Lung (tissue), 12 donors: ENCODE measurements around the gene RPS18. TPM values are rescaled to one million over a fixed set of nuclear protein-coding genes. Genes with fewer than 3 reads are reported as not detected.
"Not testable (repeated sequence)": the region's sequence is repeated elsewhere in the genome, so short reads cannot be mapped to it uniquely, and the experiment has no call there.

Experiments
- ATAC-seq: fragments of 200-7000 bp; cut with Tn5 transposase; one replicate; pipeline ENCODE4 v1.9.1; 2020; ENCODE audit warnings: moderate number of reproducible peaks; ENCODE audit not compliant: insufficient read depth, low FRiP score
- DNase-seq, 3 donors: peaks; one replicate each; pipeline ENCODE4 v3.0.0-alpha.2; 2013 to 2017
- H3K27ac ChIP-seq, 2 donors: one replicate each; pipeline ENCODE4 v1.5.1; 2013; ENCODE audit warnings: mild to moderate bottlenecking in 2 of 2, moderate library complexity in 2 of 2, control low read depth in 1 of 2, inconsistent platforms in 1 of 2, low read depth in 1 of 2, low read length in 1 of 2
- H3K27me3 ChIP-seq, 3 donors: one replicate each; pipeline ENCODE4 v1.5.1; 2013; ENCODE audit warnings: low read length in 2 of 3; ENCODE audit not compliant: control insufficient read depth in 3 of 3, insufficient read depth in 3 of 3
- H3K36me3 ChIP-seq, 4 donors: one replicate each; pipeline ENCODE4 v1.5.1; 2013; ENCODE audit warnings: low read length in 4 of 4, mild to moderate bottlenecking in 1 of 4, moderate library complexity in 1 of 4; ENCODE audit not compliant: control insufficient read depth in 4 of 4, insufficient read depth in 4 of 4
- H3K4me1 ChIP-seq, 5 donors: one replicate each; pipeline ENCODE4 v1.5.1; 2013; ENCODE audit warnings: low read length in 5 of 5, mild to moderate bottlenecking in 2 of 5, moderate library complexity in 1 of 5; ENCODE audit not compliant: control insufficient read depth in 5 of 5, insufficient read depth in 5 of 5
- H3K4me3 ChIP-seq: one replicate; pipeline ENCODE4 v1.5.1; 2013; ENCODE audit warnings: mild to moderate bottlenecking, control low read depth, moderate library complexity
- H3K9ac ChIP-seq, 2 donors: one replicate each; pipeline ENCODE4 v1.5.1; 2013; ENCODE audit warnings: low read length in 2 of 2, control low read depth in 1 of 2; ENCODE audit not compliant: insufficient read depth in 1 of 2
- H3K9me3 ChIP-seq, 4 donors: one replicate each; pipeline ENCODE4 v1.5.1; 2013; ENCODE audit warnings: low read length in 3 of 4, mild to moderate bottlenecking in 1 of 4, moderate library complexity in 1 of 4; ENCODE audit not compliant: control insufficient read depth in 4 of 4, insufficient read depth in 3 of 4
- WGBS, 2 donors: extraction: QIAGEN DNeasy Blood & Tissue Kit; methylation state at CpG; one replicate each; pipeline ENCODE4 v1.1.7; 2013; 5-methylcytosine and 5-hydroxymethylcytosine counted together
- polyA plus RNA-seq, 2 donors: library from polyadenylated mRNA; stranded (reverse); fragments of 200-250 nt; gene quantifications; one replicate each; pipeline ENCODE4 v1.2.1, GENCODE V29; 2013
- total RNA-seq, 2 donors: library from RNA; depleted of rRNA in 1 of 2; stranded (reverse); fragments of >200 nt in 1 of 2; gene quantifications; one replicate each; pipeline ENCODE4 v1.2.1, GENCODE V29; 2014 to 2021
- TF ChIP-seq, protein P1 (sequence below): IDR thresholded peaks from 2 replicates; pipeline ENCODE4 v1.5.1; 2012; ENCODE audit warnings: mild to moderate bottlenecking; ENCODE audit errors: control extremely low read depth, extremely low read depth
- donor health status: control.
- donor health status: control.
- donor health status: Bipolar disorder and iron deficiency.
- donor health status: healthy.
- donor health status: DM: yes; HTN: yes; CAD: no.

RPS18 gene
- total and polyA plus RNA-seq, 4 donors = 1,324 to 8,495 (median 2,994) TPM

DNA sequence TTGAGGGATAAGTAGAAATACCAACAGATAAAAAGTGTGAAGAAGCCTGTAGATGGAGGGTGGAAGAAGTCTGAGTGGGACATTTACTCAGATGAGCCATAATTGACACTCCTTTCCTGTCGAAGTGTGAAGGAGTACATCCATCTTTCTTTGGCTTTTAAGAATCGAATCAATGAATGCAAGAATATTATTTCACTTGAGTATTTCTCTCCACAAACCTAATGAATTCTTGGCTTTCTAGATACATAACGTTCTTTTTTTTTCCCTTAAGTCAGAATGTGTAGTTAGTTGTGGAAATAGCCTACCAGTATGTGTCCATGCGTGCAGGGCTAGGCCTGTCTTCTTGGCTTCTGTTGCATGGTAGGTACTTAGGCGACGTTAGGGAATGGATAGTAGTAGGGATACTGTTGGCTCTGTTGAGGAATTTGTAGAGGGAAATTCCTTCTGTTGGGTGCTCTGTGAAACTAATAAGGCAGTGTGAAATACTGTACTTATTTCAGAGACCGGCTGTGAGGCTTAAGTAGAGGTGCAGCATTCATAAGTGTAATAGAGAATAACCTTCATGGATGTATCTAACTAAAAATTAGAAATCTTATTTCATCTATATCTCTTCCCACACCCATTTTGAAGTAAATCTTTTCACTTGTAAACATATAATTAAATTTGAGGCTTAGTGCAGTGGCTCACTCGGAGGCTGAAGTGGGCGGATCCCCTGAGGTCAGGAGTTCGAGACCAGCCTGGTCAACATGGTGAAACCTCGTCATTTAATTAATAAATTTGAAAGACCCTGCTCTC lies 1.5 kb downstream of the RPS18 start:
- Histone ChIP-seq H3K4me3 (peak overlapping the region; percentile 18), H3K27ac (no peak overlapping the region), H3K9ac (peak overlapping the region; percentile 93 to 94), H3K4me1 (peaks cover 14 to 50% (median 26%) of the 10 kb centered on the region in 5 donors), H3K27me3 (no peaks in the 10 kb centered on the region), H3K36me3 (peaks cover 6 to 44% (median 26%) of the 10 kb centered on the region in 4 donors), H3K9me3 (no peaks in the 10 kb centered on the region)
- whole genome bisulfite sequencing, 2 donors = 57 to 67% methylated on average over 11 of the region's 11 CpGs
- TF ChIP-seq, protein P1, sequence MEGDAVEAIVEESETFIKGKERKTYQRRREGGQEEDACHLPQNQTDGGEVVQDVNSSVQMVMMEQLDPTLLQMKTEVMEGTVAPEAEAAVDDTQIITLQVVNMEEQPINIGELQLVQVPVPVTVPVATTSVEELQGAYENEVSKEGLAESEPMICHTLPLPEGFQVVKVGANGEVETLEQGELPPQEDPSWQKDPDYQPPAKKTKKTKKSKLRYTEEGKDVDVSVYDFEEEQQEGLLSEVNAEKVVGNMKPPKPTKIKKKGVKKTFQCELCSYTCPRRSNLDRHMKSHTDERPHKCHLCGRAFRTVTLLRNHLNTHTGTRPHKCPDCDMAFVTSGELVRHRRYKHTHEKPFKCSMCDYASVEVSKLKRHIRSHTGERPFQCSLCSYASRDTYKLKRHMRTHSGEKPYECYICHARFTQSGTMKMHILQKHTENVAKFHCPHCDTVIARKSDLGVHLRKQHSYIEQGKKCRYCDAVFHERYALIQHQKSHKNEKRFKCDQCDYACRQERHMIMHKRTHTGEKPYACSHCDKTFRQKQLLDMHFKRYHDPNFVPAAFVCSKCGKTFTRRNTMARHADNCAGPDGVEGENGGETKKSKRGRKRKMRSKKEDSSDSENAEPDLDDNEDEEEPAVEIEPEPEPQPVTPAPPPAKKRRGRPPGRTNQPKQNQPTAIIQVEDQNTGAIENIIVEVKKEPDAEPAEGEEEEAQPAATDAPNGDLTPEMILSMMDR = no peak
- no peak for DNase-seq
- no peak for ATAC-seq

DNA sequence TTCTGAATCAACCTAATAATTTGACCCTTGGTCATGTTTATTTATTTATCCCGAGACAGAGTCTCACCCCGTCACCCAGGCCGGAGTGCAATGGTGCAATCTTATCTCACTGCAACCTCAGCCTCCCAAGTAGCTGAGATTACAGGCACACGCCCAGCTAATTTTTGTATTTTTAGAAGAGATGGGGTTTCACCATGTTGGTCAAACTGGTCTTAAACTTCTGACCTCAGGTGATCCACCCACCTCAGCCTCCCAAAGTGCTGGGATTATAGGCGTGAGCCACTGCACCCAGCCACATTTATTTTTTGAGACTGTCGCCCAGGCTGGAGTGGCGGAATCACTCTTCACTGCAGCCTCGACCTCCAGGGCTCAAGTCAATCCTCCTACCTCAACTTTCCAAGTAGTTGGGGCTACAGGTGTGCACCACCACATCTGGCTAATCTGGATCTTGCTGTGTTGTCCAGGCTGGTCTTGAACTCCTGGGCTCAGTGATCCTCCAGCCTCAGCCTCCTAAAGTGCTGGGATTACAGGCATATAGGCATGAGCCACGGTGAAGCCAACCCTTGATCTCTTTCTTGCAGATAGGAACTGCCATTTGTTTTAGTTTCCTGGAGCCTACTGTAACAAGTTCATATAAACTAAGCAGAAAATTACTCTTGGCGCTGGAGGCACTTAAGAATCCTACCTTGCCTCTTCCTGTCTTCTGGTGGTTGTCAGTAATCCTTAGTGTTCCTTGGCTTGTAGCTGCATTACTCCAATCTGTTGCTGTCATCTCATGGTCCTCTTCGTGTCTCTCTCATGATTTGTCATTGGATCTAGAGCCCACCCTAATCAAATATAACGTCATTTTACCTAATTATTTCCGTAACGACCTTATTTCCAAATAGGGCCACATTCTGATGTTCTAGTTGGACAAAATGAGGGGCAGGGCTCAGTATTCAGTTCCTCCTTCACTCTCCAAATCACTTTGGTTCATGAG lies 2.3 kb downstream of the RPS18 start:
- no peaks in the 10 kb centered on the region for H3K9me3 ChIP-seq
- H3K36me3 ChIP-seq = peaks cover 8 to 36% (median 27%) of the 10 kb centered on the region in 4 donors
- ATAC-seq (no peak), DNase-seq (no peak)
- peak overlapping the region in 1 of 2 donors; percentile 29 for H3K9ac ChIP-seq
- peak overlapping the region in 1 of 2 donors; percentile 41 for H3K27ac ChIP-seq
- peaks cover 14 to 50% (median 26%) of the 10 kb centered on the region in 5 donors for H3K4me1 ChIP-seq
- H3K4me3 ChIP-seq = no peak overlapping the region
- no peaks in the 10 kb centered on the region for H3K27me3 ChIP-seq
- WGBS, 2 donors = 62 to 71% methylated on average over 14 of the region's 14 CpGs
- TF ChIP-seq, protein P1 = no peak

DNA sequence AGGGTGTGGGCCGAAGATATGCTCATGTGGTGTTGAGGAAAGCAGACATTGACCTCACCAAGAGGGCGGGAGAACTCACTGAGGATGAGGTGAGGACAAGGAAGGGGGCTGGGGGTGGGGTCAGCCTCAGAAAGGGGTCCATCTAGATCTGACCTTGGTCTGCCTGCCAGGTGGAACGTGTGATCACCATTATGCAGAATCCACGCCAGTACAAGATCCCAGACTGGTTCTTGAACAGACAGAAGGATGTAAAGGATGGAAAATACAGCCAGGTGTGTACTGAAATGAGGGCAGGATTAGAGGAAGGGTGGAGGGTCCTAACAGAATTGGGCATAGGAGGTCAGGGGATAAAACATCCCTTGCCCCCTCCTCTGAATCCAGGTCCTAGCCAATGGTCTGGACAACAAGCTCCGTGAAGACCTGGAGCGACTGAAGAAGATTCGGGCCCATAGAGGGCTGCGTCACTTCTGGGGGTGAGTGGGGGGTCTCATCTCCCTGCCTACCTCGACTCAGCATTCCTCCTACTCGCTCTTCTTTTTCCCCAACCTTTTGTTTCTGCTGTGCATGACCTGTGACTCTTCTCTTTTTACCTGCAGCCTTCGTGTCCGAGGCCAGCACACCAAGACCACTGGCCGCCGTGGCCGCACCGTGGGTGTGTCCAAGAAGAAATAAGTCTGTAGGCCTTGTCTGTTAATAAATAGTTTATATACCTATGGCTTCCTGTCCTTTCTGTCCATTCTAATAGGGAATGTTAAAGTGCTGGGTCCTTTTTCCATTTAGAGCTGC lies 4.1 kb downstream of the RPS18 start:
- not testable (repeated sequence) for H3K9ac ChIP-seq, H3K4me3 ChIP-seq, H3K9me3 ChIP-seq, DNase-seq, H3K27me3 ChIP-seq, ATAC-seq
- Histone ChIP-seq H3K36me3 (peaks cover 9 to 34% (median 32%) of the 10 kb centered on the region in 4 donors), H3K27ac (peak overlapping the region; percentile 77 to 89), H3K4me1 (peaks cover 13 to 46% (median 23%) of the 10 kb centered on the region in 5 donors)
- WGBS, 2 donors = 79 to 85% methylated on average over 16 of the region's 16 CpGs
